Neural cell (in vitro differentiated cells): ENCODE results near the gene TUBE1. TPM values are rescaled to one million over a fixed set of nuclear protein-coding genes. Genes with fewer than 3 reads are reported as not detected.

Source experiments
- H2AFZ ChIP-seq: fragments of 200-600, 300-800 bp; sonication (generic), shearing (Covaris generic); 2 replicates; pipeline ENCODE4 v1.6.0; 2014; ENCODE audit warnings: low read depth, mild to moderate bottlenecking, antibody characterized with exemption, low read length, moderate library complexity
- H3F3A ChIP-seq: fragments of 200-600 bp; shearing (Covaris generic); 2 replicates; pipeline ENCODE4 v1.6.1; 2016; ENCODE audit warnings: mild to moderate bottlenecking, moderate library complexity, mixed read lengths, antibody characterized with exemption, low read length; ENCODE audit not compliant: insufficient read depth, poor library complexity, severe bottlenecking
- H3K27ac ChIP-seq: fragments of 200-600, 300-800 bp; sonication (generic), shearing (Covaris generic); 2 replicates; pipeline ENCODE4 v1.5.1; 2014; ENCODE audit warnings: mild to moderate bottlenecking, low read length, moderate library complexity
- H3K27me3 ChIP-seq: fragments of 300-800, 200-600 bp; sonication (generic), shearing (Covaris generic); 2 replicates; pipeline ENCODE4 v1.6.0; 2014; ENCODE audit warnings: mild to moderate bottlenecking, low read depth, low read length, moderate library complexity; ENCODE audit not compliant: insufficient read depth
- H3K36me3 ChIP-seq: fragments of 300-800, 200-600 bp; sonication (generic), shearing (Covaris generic); 2 replicates; pipeline ENCODE4 v1.5.1; 2014; ENCODE audit warnings: mild to moderate bottlenecking, antibody characterized with exemption, low read length, moderate library complexity; ENCODE audit not compliant: insufficient read depth
- H3K4me2 ChIP-seq: fragments of 300-800, 200-600 bp; sonication (generic), shearing (Covaris generic); 2 replicates; pipeline ENCODE4 v1.6.0; 2014; ENCODE audit warnings: mild to moderate bottlenecking, low read length
- H3K4me3 ChIP-seq: fragments of 300-800, 200-600 bp; sonication (generic), shearing (Covaris generic); 2 replicates; pipeline ENCODE4 v1.5.1; 2014; ENCODE audit warnings: mild to moderate bottlenecking, low read length, moderate library complexity
- H3K79me2 ChIP-seq: fragments of 200-600 bp; shearing (Covaris generic); replicated peaks from 2 replicates; pipeline ENCODE4 v1.6.0; 2014; ENCODE audit warnings: mild to moderate bottlenecking, low read length, moderate library complexity; ENCODE audit not compliant: insufficient read depth
- H3K9ac ChIP-seq: fragments of 300-800, 200-600 bp; sonication (generic), shearing (Covaris generic); 2 replicates; pipeline ENCODE4 v1.6.1; 2016; ENCODE audit warnings: mild to moderate bottlenecking, low read length, mixed read lengths
- H3K9me2 ChIP-seq: fragments of 200-600 bp; shearing (Covaris generic); 2 replicates; pipeline ENCODE4 v1.6.1; 2016; ENCODE audit warnings: mild to moderate bottlenecking, low read length, mixed read lengths; ENCODE audit not compliant: insufficient read depth
- H3K9me3 ChIP-seq: fragments of 200-600, 300-800 bp; sonication (generic), shearing (Covaris generic); 2 replicates; pipeline ENCODE4 v1.6.1; 2016; ENCODE audit warnings: mild to moderate bottlenecking, mixed run types, low read length, moderate library complexity, mixed read lengths
- H4K20me1 ChIP-seq: fragments of 200-600 bp; shearing (Covaris generic); 2 replicates; pipeline ENCODE4 v1.6.1; 2016; ENCODE audit warnings: mild to moderate bottlenecking, mixed run types; ENCODE audit not compliant: insufficient read depth
- EP300 ChIP-seq: fragments of 450-650 bp; conservative IDR thresholded peaks from 2 replicates; pipeline ENCODE4 v1.6.1; 2014; ENCODE audit warnings: antibody characterized with exemption, mild to moderate bottlenecking, moderate library complexity; ENCODE audit not compliant: poor library complexity, severe bottlenecking
- EZH2 ChIP-seq: fragments of 200-600, 300-800 bp; shearing (Covaris generic), sonication (generic); IDR thresholded peaks from 2 replicates; pipeline ENCODE4 v1.6.1; 2014; ENCODE audit warnings: antibody characterized with exemption, low read length, borderline replicate concordance, mild to moderate bottlenecking; ENCODE audit not compliant: insufficient read depth, poor library complexity, severe bottlenecking
- MXI1 ChIP-seq: fragments of 450-650 bp; conservative IDR thresholded peaks from 2 replicates; pipeline ENCODE4 v1.6.1; 2014; ENCODE audit warnings: antibody characterized with exemption, mild to moderate bottlenecking; ENCODE audit not compliant: poor library complexity, severe bottlenecking
- POLR2AphosphoS5 ChIP-seq: IDR thresholded peaks from 2 replicates; pipeline ENCODE4 v1.6.1; 2012
- RAD21 ChIP-seq: fragments of 450-650 bp; conservative IDR thresholded peaks from 2 replicates; pipeline ENCODE4 v1.6.1; 2014; ENCODE audit warnings: antibody characterized with exemption, mild to moderate bottlenecking, moderate library complexity
- SMC3 ChIP-seq: fragments of 450-650 bp; conservative IDR thresholded peaks from 2 replicates; pipeline ENCODE4 v1.6.1; 2014; ENCODE audit warnings: antibody characterized with exemption, mild to moderate bottlenecking, moderate library complexity; ENCODE audit not compliant: poor library complexity
- TAF1 ChIP-seq: IDR thresholded peaks from 2 replicates; pipeline ENCODE4 v1.6.1; 2012; ENCODE audit warnings: low read depth
- polyA plus RNA-seq: library from polyadenylated mRNA; depleted of rRNA; stranded (reverse); fragments of >200 nt; gene quantifications from 2 replicates; pipeline ENCODE4 v1.2.3, GENCODE V29; 2014
- TF ChIP-seq, protein P1 (sequence below): IDR thresholded peaks from 2 replicates; pipeline ENCODE4 v1.6.1; 2012; ENCODE audit warnings: borderline replicate concordance
- TF ChIP-seq, protein P2 (sequence below): fragments of 450-650 bp; IDR thresholded peaks from 2 replicates; pipeline ENCODE4 v1.5.1; 2014; ENCODE audit warnings: antibody characterized with exemption, mild to moderate bottlenecking, moderate library complexity; ENCODE audit not compliant: poor library complexity, severe bottlenecking

TUBE1 gene
- polyA plus RNA-seq, 1 donor from 2014 or later = 180 TPM

DNA sequence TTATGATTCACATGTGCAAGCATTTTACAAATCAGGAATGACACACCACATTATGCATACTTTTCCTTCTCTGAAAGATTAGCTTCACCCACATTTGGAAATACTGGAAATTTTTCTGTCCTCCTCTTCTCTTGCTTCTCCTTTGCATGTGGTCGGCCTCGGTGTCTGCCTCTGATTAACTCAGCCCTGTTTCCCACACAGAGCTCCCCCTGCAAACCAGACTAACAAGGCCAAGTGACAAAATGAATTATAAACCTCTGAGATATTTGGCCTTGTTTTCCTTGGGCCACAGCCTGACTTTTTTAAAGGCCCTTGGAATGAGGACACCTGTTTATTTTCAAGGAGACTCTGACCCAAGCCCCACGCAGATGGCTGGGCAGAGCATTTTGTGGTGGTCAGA, 42.4 kb downstream of the TUBE1 start:
- no peak overlapping the region for H2AFZ ChIP-seq
- H3K9me2 ChIP-seq = no peaks in the 10 kb centered on the region
- H3K27ac ChIP-seq = no peak overlapping the region
- TF ChIP-seq, protein P1, sequence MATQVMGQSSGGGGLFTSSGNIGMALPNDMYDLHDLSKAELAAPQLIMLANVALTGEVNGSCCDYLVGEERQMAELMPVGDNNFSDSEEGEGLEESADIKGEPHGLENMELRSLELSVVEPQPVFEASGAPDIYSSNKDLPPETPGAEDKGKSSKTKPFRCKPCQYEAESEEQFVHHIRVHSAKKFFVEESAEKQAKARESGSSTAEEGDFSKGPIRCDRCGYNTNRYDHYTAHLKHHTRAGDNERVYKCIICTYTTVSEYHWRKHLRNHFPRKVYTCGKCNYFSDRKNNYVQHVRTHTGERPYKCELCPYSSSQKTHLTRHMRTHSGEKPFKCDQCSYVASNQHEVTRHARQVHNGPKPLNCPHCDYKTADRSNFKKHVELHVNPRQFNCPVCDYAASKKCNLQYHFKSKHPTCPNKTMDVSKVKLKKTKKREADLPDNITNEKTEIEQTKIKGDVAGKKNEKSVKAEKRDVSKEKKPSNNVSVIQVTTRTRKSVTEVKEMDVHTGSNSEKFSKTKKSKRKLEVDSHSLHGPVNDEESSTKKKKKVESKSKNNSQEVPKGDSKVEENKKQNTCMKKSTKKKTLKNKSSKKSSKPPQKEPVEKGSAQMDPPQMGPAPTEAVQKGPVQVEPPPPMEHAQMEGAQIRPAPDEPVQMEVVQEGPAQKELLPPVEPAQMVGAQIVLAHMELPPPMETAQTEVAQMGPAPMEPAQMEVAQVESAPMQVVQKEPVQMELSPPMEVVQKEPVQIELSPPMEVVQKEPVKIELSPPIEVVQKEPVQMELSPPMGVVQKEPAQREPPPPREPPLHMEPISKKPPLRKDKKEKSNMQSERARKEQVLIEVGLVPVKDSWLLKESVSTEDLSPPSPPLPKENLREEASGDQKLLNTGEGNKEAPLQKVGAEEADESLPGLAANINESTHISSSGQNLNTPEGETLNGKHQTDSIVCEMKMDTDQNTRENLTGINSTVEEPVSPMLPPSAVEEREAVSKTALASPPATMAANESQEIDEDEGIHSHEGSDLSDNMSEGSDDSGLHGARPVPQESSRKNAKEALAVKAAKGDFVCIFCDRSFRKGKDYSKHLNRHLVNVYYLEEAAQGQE = no peak
- TF ChIP-seq, protein P2, sequence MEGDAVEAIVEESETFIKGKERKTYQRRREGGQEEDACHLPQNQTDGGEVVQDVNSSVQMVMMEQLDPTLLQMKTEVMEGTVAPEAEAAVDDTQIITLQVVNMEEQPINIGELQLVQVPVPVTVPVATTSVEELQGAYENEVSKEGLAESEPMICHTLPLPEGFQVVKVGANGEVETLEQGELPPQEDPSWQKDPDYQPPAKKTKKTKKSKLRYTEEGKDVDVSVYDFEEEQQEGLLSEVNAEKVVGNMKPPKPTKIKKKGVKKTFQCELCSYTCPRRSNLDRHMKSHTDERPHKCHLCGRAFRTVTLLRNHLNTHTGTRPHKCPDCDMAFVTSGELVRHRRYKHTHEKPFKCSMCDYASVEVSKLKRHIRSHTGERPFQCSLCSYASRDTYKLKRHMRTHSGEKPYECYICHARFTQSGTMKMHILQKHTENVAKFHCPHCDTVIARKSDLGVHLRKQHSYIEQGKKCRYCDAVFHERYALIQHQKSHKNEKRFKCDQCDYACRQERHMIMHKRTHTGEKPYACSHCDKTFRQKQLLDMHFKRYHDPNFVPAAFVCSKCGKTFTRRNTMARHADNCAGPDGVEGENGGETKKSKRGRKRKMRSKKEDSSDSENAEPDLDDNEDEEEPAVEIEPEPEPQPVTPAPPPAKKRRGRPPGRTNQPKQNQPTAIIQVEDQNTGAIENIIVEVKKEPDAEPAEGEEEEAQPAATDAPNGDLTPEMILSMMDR = no peak
- TF ChIP-seq TAF1 = no peak
- TF ChIP-seq EP300 = no peak
- no peak for TF ChIP-seq MXI1
- TF ChIP-seq RAD21 = no peak
- no peak for TF ChIP-seq SMC3
- TF ChIP-seq POLR2AphosphoS5 = no peak
- TF ChIP-seq EZH2 = no peak
- no peaks in the 10 kb centered on the region for H3F3A ChIP-seq
- no peak overlapping the region for H3K9ac ChIP-seq
- H3K4me2 ChIP-seq = no peak overlapping the region
- H3K36me3 ChIP-seq = no peaks in the 10 kb centered on the region
- no peak overlapping the region for H3K4me3 ChIP-seq
- no peaks in the 10 kb centered on the region for H3K27me3 ChIP-seq
- no peaks in the 10 kb centered on the region for H3K9me3 ChIP-seq
- no peaks in the 10 kb centered on the region for H3K79me2 ChIP-seq
- H4K20me1 ChIP-seq = no peaks in the 10 kb centered on the region

DNA sequence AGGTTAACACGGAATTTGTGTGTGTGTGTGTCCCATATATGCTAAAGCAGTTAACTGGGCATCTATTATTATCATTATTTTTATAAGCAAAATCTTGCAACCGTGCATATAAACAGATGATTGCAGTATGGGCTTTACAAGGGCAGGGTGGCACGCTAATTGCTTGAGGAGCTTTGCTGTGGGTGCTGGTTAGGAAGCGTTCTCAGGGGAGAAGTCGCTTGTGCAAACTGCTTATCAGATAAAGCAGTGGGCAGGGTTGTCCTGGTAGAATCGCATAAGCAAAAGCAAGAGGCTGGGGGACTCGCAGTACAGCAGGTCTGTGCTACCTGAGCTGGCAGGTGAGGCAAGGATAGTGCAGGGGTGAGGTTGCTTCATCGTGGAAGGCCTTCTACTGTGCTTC, 43.1 kb downstream of the TUBE1 start:
- H3K79me2 ChIP-seq = no peaks in the 10 kb centered on the region
- no peaks in the 10 kb centered on the region for H4K20me1 ChIP-seq
- TF ChIP-seq, protein P2 = no peak
- TF ChIP-seq EP300 = no peak
- TF ChIP-seq POLR2AphosphoS5 = no peak
- no peak for TF ChIP-seq RAD21
- TF ChIP-seq SMC3 = no peak
- no peak for TF ChIP-seq EZH2
- no peaks in the 10 kb centered on the region for H3F3A ChIP-seq
- H3K4me2 ChIP-seq = no peak overlapping the region
- no peaks in the 10 kb centered on the region for H3K27me3 ChIP-seq
- H3K27ac ChIP-seq = no peak overlapping the region
- H3K36me3 ChIP-seq = no peaks in the 10 kb centered on the region
- H2AFZ ChIP-seq = no peak overlapping the region
- no peak overlapping the region for H3K4me3 ChIP-seq
- H3K9me3 ChIP-seq = no peaks in the 10 kb centered on the region
- H3K9me2 ChIP-seq = no peaks in the 10 kb centered on the region
- no peak overlapping the region for H3K9ac ChIP-seq
